DMS153 treated with DMSO at 0.1 percent for 48 hours (cell line): ENCODE measurements around the gene FANCD2.
"Not testable (repeated sequence)": the region's sequence is repeated elsewhere in the genome, so short reads cannot be mapped to it uniquely, and the experiment has no call there.

ENCODE experiments used
- DNase-seq: peaks from one replicate; lab custom pipeline; 2025; ENCODE audit not compliant: unreplicated experiment; lab: John Stamatoyannopoulos, UW

FANCD2 gene

DNA sequence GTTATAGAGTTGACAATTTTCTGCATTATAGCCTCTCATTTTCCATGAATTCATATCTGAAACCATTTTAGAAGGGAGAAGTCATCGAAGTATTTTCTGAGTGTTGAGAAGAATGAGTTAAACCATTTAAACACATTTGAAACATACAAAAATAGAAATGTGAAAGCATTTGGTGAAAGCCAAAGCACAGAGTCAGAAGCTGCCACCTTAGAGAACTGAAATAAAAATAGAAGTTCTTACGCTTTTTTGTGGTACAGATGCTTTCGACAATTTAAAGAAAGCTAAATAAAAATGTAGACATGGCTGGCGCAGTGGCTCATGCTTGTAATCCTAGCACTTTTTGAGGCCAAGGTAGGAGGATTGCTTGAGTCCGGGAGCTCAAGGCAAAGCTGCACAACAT is 72.8 kb downstream of the FANCD2 start:
- no peak for DNase-seq

- no peak for DNase-seq
Observed at GRCh38 chr3:10106919-10107318, 80.7 kb downstream of the FANCD2 start.

DNA sequence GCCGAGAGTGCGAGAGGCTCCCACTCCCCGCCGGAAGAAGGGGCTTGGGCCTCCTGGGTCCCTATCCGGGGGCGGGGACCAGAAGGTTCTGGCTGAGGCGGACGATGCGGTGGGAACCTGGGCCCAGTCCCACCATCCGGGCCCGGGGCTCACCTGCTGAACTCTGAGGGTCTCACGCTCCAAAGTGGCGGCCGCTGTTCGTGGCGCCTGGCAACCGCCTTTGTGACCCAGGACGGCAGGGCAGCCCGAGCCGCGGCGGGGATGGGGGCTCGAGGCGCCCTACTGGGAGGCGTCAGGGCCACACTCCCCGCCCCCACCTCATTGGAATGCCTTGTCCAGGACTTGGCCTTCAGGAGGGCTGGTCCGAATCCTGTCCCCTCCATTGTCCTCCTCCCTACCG is 81.9 kb downstream of the FANCD2 start, which contains the start of gene FANCD2OS:
Gene FANCD2OS (minus strand): TSS at position 165 of the 400 bp plus-strand sequence. CDS start 3,481 bp downstream, outside the sequence.
- DNase-seq = no peak

DNA sequence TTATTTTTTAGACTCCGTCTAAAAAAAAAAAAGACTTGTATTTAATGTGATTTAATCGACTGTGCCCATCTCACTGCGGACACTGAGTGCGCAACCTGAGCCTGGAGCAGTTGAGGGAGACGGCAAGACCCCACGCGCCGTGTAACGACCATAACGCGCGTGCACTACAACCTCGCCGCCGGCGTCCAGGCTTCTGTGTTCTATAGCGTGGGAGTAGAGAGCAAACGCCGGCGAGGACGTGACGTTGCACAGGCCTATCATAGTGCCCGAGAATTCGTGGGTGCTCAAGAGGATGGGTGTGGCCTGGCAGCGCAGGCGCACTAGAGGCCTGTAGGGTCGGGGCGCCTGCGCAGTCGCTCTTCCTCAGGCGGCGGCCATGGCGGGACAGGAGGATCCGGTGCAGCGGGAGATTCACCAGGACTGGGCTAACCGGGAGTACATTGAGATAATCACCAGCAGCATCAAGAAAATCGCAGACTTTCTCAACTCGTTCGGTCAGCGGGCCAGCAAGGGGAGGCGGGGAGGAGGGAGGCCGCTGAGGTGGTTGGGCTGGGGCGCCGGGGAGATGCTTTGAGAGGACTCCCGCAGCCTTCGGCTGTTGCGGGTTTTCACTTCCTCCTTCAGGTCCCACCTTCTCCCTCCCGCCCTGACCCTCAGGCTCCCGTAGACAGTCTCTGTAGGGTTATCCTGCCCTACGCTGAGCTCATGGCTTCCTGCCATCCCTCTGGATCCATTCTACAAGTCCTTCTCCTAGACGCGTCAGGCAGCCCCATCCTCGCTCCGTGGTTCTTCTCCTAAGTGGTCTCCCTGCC is 89.3 kb downstream of the FANCD2 start, which contains the start of gene BRK1:
Gene BRK1 (plus strand): TSS at position 350 of the 812 bp plus-strand sequence. CDS start 27 bp downstream, at position 377.
- DNase-seq = peak; percentile 70

GRCh38 chr3:10116138-10116460 is 89.9 kb downstream of the FANCD2 start:
- no peak for DNase-seq

- DNase-seq = no peak
Observed at GRCh38 chr3:10116928-10117327, 90.7 kb downstream of the FANCD2 start.

GRCh38 chr3:10119376-10119775 is 93.1 kb downstream of the FANCD2 start:
- DNase-seq = no peak

- no peak for DNase-seq
Observed at GRCh38 chr3:10121064-10121463, 94.8 kb downstream of the FANCD2 start.

- DNase-seq = no peak
Observed at GRCh38 chr3:10122724-10123123, 96.5 kb downstream of the FANCD2 start.

DNA sequence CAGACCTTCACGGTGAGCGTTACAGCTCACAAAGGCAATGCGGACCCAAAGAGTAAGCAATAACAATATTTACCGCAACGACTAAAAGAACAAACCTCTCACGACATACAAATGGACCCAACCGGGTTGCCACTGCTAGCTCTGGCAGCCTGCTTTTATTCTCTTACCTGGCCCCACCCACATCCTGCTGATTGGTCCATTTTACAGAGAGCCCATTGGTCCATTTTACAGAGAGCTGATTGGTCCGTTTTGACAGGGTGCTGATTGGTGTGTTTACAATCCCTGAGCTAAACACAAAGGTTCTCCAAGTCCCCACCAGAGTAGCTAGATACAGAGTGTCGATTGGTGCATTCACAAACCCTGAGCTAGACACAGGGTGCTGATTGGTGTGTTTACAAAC is 109.6 kb downstream of the FANCD2 start:
- not testable (repeated sequence) for DNase-seq

GRCh38 chr3:10136426-10137005 is 110.3 kb downstream of the FANCD2 start:
- no peak for DNase-seq

- DNase-seq = no peak
Observed at GRCh38 chr3:10137178-10137577, 110.9 kb downstream of the FANCD2 start.

DNA sequence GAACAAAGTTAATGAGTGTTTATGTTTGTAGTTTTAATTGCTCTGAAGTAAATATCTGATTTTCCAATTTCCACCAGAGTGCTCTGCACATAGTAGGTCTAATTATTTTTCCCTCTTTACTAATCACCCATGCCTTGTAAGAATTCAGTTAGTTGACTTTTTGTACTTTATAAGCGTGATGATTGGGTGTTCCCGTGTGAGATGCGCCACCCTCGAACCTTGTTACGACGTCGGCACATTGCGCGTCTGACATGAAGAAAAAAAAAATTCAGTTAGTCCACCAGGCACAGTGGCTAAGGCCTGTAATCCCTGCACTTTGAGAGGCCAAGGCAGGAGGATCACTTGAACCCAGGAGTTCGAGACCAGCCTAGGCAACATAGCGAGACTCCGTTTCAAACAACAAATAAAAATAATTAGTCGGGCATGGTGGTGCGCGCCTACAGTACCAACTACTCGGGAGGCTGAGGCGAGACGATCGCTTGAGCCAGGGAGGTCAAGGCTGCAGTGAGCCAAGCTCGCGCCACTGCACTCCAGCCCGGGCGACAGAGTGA is 114.8 kb downstream of the FANCD2 start:
- DNase-seq = no peak

- DNase-seq = no peak
Observed at GRCh38 chr3:10142707-10143560, 116.7 kb downstream of the FANCD2 start.

- DNase-seq = no peak
Observed at GRCh38 chr3:10145685-10146084, 119.4 kb downstream of the FANCD2 start.

- no peak for DNase-seq
Observed at GRCh38 chr3:10149226-10149625, 123.0 kb downstream of the FANCD2 start.

- DNase-seq = no peak
Observed at GRCh38 chr3:10150987-10151386, 124.8 kb downstream of the FANCD2 start.
